Skeletal muscle tissue (tissue), 4 donors: ENCODE results near the gene CDK8. TPM values are rescaled to one million over a fixed set of nuclear protein-coding genes. Genes with fewer than 3 reads are reported as not detected.
A peak's percentile ranks its signal among the peaks of the same experiment; 100 is the strongest.

Source experiments
- H3K27ac ChIP-seq: one replicate; pipeline ENCODE4 v1.7.0; 2013; ENCODE audit warnings: mild to moderate bottlenecking, low read depth, low read length, inconsistent platforms
- H3K27me3 ChIP-seq, 3 donors: one replicate each; pipeline ENCODE4 v1.7.0; 2013; ENCODE audit warnings: low read length in 3 of 3; ENCODE audit not compliant: control insufficient read depth in 3 of 3, insufficient read depth in 3 of 3
- H3K36me3 ChIP-seq, 3 donors: one replicate each; pipeline ENCODE4 v1.7.0; 2013; ENCODE audit warnings: low read length in 3 of 3; ENCODE audit not compliant: control insufficient read depth in 3 of 3, insufficient read depth in 3 of 3
- H3K4me1 ChIP-seq, 3 donors: one replicate each; pipeline ENCODE4 v1.7.0; 2013; ENCODE audit warnings: low read length in 3 of 3, mild to moderate bottlenecking in 3 of 3; ENCODE audit not compliant: control insufficient read depth in 3 of 3, insufficient read depth in 3 of 3
- H3K4me3 ChIP-seq, 3 donors: one replicate each; pipeline ENCODE4 v1.7.0; 2013; ENCODE audit warnings: low read length in 3 of 3
- H3K9ac ChIP-seq, 3 donors: one replicate each; pipeline ENCODE4 v1.7.0; 2013; ENCODE audit warnings: low read length in 3 of 3, mild to moderate bottlenecking in 3 of 3, moderate library complexity in 2 of 3, low read depth in 1 of 3
- H3K9me3 ChIP-seq, 3 donors: one replicate each; pipeline ENCODE4 v1.7.0; 2013; ENCODE audit warnings: low read length in 3 of 3; ENCODE audit not compliant: control insufficient read depth in 3 of 3
- total RNA-seq: library from RNA; depleted of rRNA; stranded (reverse); fragments of >200 nt; gene quantifications from one replicate; pipeline ENCODE4 v1.2.3, GENCODE V29; 2014
- donor health status: Osteomylitis.

Gene CDK8
- total RNA-seq, 1 donor from 2014 or later: 17.7 TPM

- H3K4me3 ChIP-seq: no peak overlapping the region
- H3K27ac ChIP-seq: no peak overlapping the region
- H3K9ac ChIP-seq: no peak overlapping the region
- no peaks in the 10 kb centered on the region for H3K9me3 ChIP-seq
- H3K4me1 ChIP-seq: peaks cover 0 to 7% (median 4%) of the 10 kb centered on the region in 3 donors
- H3K27me3 ChIP-seq: peaks cover 0 to 3% (median 0%) of the 10 kb centered on the region in 3 donors
- no peaks in the 10 kb centered on the region for H3K36me3 ChIP-seq
These were observed 166.5 kb downstream of the CDK8 start for GRCh38 chr13:26420282-26420960.

GRCh38 chr13:26422036-26422435 is 168.1 kb downstream of the CDK8 start:
- H3K9me3 ChIP-seq: no peaks in the 10 kb centered on the region
- no peak overlapping the region for H3K27ac ChIP-seq
- peaks cover 0 to 13% (median 6%) of the 10 kb centered on the region in 3 donors for H3K4me1 ChIP-seq
- H3K4me3 ChIP-seq: no peak overlapping the region
- no peaks in the 10 kb centered on the region for H3K36me3 ChIP-seq
- H3K27me3 ChIP-seq: peaks cover 0 to 3% (median 0%) of the 10 kb centered on the region in 3 donors
- H3K9ac ChIP-seq: no peak overlapping the region

GRCh38 chr13:26423629-26424028 is 169.7 kb downstream of the CDK8 start:
- H3K36me3 ChIP-seq: no peaks in the 10 kb centered on the region
- H3K9ac ChIP-seq: no peak overlapping the region
- H3K27ac ChIP-seq: peak overlapping the region; percentile 44
- H3K9me3 ChIP-seq: no peaks in the 10 kb centered on the region
- no peak overlapping the region for H3K4me3 ChIP-seq
- peaks cover 0 to 3% (median 0%) of the 10 kb centered on the region in 3 donors for H3K27me3 ChIP-seq
- peaks cover 0 to 13% (median 6%) of the 10 kb centered on the region in 3 donors for H3K4me1 ChIP-seq

- Histone ChIP-seq H3K9me3 (no peaks in the 10 kb centered on the region), H3K4me3 (no peak overlapping the region), H3K27ac (peak overlapping the region; percentile 44), H3K27me3 (peaks cover 0 to 3% (median 0%) of the 10 kb centered on the region in 3 donors), H3K36me3 (no peaks in the 10 kb centered on the region), H3K4me1 (peaks cover 0 to 13% (median 6%) of the 10 kb centered on the region in 3 donors), H3K9ac (no peak overlapping the region)
These were observed 170.3 kb downstream of the CDK8 start for GRCh38 chr13:26424181-26424580.

GRCh38 chr13:26425443-26426358 is 171.8 kb downstream of the CDK8 start:
- H3K27ac ChIP-seq: no peak overlapping the region
- no peaks in the 10 kb centered on the region for H3K36me3 ChIP-seq

GRCh38 chr13:26433776-26434175 is 179.8 kb downstream of the CDK8 start:
- Histone ChIP-seq H3K9me3 (peaks cover 3 to 11% (median 9%) of the 10 kb centered on the region in 3 donors), H3K36me3 (no peaks in the 10 kb centered on the region), H3K4me3 (no peak overlapping the region), H3K9ac (no peak overlapping the region), H3K4me1 (no peaks in the 10 kb centered on the region), H3K27me3 (no peaks in the 10 kb centered on the region), H3K27ac (no peak overlapping the region)

More at GRCh38 chr13:26425443-26426358, 171.8 kb downstream of the CDK8 start:
- no peaks in the 10 kb centered on the region for H3K9me3 ChIP-seq
- no peak overlapping the region for H3K9ac ChIP-seq
- peaks cover 0 to 3% (median 0%) of the 10 kb centered on the region in 3 donors for H3K27me3 ChIP-seq
- peaks cover 0 to 13% (median 6%) of the 10 kb centered on the region in 3 donors for H3K4me1 ChIP-seq
- H3K4me3 ChIP-seq: no peak overlapping the region

GRCh38 chr13:26435171-26435570 is 181.2 kb downstream of the CDK8 start:
- H3K27me3 ChIP-seq: no peaks in the 10 kb centered on the region
- H3K27ac ChIP-seq: no peak overlapping the region
- H3K36me3 ChIP-seq: no peaks in the 10 kb centered on the region
- H3K9me3 ChIP-seq: peaks cover 4 to 11% (median 9%) of the 10 kb centered on the region in 3 donors
- no peaks in the 10 kb centered on the region for H3K4me1 ChIP-seq
- H3K4me3 ChIP-seq: no peak overlapping the region
- no peak overlapping the region for H3K9ac ChIP-seq

- Histone ChIP-seq H3K27me3 (no peaks in the 10 kb centered on the region), H3K27ac (no peak overlapping the region), H3K9me3 (peaks cover 4 to 11% (median 9%) of the 10 kb centered on the region in 3 donors), H3K9ac (no peak overlapping the region), H3K4me1 (no peaks in the 10 kb centered on the region), H3K36me3 (no peaks in the 10 kb centered on the region), H3K4me3 (no peak overlapping the region)
These were observed 181.7 kb downstream of the CDK8 start for GRCh38 chr13:26435646-26436045.

- H3K9ac ChIP-seq: no peak overlapping the region
- no peaks in the 10 kb centered on the region for H3K4me1 ChIP-seq
- H3K4me3 ChIP-seq: no peak overlapping the region
- H3K9me3 ChIP-seq: peaks cover 4 to 11% (median 9%) of the 10 kb centered on the region in 3 donors
- H3K36me3 ChIP-seq: no peaks in the 10 kb centered on the region
- no peaks in the 10 kb centered on the region for H3K27me3 ChIP-seq
- no peak overlapping the region for H3K27ac ChIP-seq
These were observed 183.0 kb downstream of the CDK8 start for GRCh38 chr13:26436914-26437313.

GRCh38 chr13:26440111-26440510 is 186.2 kb downstream of the CDK8 start:
- no peaks in the 10 kb centered on the region for H3K36me3 ChIP-seq
- no peak overlapping the region for H3K27ac ChIP-seq
- H3K9ac ChIP-seq: no peak overlapping the region
- H3K4me1 ChIP-seq: no peaks in the 10 kb centered on the region
- peaks cover 0 to 3% (median 0%) of the 10 kb centered on the region in 3 donors for H3K27me3 ChIP-seq
- H3K4me3 ChIP-seq: no peak overlapping the region
- H3K9me3 ChIP-seq: peaks cover 4 to 10% (median 9%) of the 10 kb centered on the region in 3 donors
